Activated CD4-positive, alpha-beta T cell treated with anti-CD3 and anti-CD28 coated beads, Interleukin-2, amount 10 ng/mL, durations not matched to agents 24 days and 14 days (primary cell): ENCODE data around the gene TMEM45B. TPM values are rescaled to one million over a fixed set of nuclear protein-coding genes. Genes with fewer than 3 reads are reported as not detected.
"Not testable (repeated sequence)": the region's sequence is repeated elsewhere in the genome, so short reads cannot be mapped to it uniquely, and the experiment has no call there.

Experiments used
- DNase-seq: peaks from one replicate; pipeline ENCODE4 v3.0.0; 2022
- H3K27ac Mint-ChIP-seq: one replicate; pipeline ENCODE4 v1.8.0; 2022; ENCODE audit warnings: mild to moderate bottlenecking, mixed read lengths
- H3K27me3 Mint-ChIP-seq: one replicate; pipeline ENCODE4 v1.8.0; 2022; ENCODE audit warnings: mixed read lengths
- H3K36me3 Mint-ChIP-seq: one replicate; pipeline ENCODE4 v1.8.0; 2022; ENCODE audit warnings: low read depth, mild to moderate bottlenecking, mixed read lengths
- H3K4me1 Mint-ChIP-seq: one replicate; pipeline ENCODE4 v1.8.0; 2021; ENCODE audit warnings: mixed read lengths
- H3K4me3 Mint-ChIP-seq: one replicate; pipeline ENCODE4 v1.8.0; 2022; ENCODE audit warnings: mild to moderate bottlenecking, moderate library complexity, mixed read lengths
- H3K9me3 Mint-ChIP-seq: one replicate; pipeline ENCODE4 v1.8.0; 2021; ENCODE audit warnings: mixed read lengths
- intact Hi-C: fragments of 100-400 bp; cut with micrococcal nuclease; formaldehyde crosslinking; loops from one replicate; pipeline ENCODE4 v1.15.1; 2023
- total RNA-seq: library from RNA; stranded (reverse); gene quantifications from 2 replicates; pipeline ENCODE4 v1.2.3, GENCODE V29; 2022

TMEM45B gene
- total RNA-seq, 1 donor from 2014 or later: 0.37 TPM

GRCh38 chr11:129819237-129819636, 3.6 kb downstream of the TMEM45B start:
- intact Hi-C loops: no loop called here
- no peak overlapping the region for H3K4me3 Mint-ChIP-seq
- H3K4me1 Mint-ChIP-seq: peaks cover 19% of the 10 kb centered on the region
- DNase-seq: no peak
- H3K27ac Mint-ChIP-seq: no peak overlapping the region
- no peaks in the 10 kb centered on the region for H3K9me3 Mint-ChIP-seq
- peaks cover 39% of the 10 kb centered on the region for H3K27me3 Mint-ChIP-seq
- peaks cover 4% of the 10 kb centered on the region for H3K36me3 Mint-ChIP-seq

DNA sequence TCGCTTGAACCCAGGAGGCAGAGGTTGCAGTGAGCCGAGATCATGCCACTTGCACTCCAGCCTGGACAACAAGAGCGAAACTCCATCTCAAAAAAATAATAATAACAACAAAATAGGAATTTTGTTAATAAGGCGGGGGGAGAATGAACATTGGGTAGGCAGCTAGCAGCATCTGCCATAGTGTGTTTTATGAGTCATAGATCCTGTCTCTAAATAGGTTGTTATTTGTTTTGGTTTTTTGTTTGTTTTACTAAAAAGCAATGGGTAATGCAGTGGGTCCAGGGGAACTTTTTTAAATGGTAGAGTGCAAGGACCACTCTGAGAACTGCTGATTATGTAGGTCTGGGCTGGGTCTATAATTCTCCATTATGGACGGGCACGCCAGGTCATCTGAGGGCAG, 4.6 kb downstream of the TMEM45B start:
- H3K27ac Mint-ChIP-seq, H3K4me3 Mint-ChIP-seq, intact Hi-C loops, H3K9me3 Mint-ChIP-seq, DNase-seq, H3K36me3 Mint-ChIP-seq: not testable (repeated sequence)
- Mint-ChIP-seq H3K4me1 (peaks cover 11% of the 10 kb centered on the region), H3K27me3 (peaks cover 32% of the 10 kb centered on the region)

DNA sequence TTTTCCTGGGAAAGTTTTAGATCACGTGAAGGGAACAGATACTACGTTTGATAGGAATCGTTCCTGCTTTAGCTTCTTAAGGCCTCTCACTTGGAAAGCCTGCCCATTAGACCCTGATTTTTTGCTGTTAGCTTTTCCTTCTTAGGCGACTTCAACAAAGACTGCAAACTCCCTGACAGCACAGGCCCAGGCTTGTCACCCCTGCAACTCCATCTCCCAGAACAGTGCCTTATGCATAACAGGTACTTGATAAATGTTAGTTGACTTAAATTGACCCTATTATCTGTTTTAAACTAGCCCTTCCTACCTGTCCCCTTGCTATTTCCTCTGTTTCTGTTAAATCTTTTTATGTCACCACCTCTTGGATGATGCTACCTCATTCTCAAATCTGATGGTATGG, 7.6 kb downstream of the TMEM45B start:
- H3K27me3 Mint-ChIP-seq: peaks cover 11% of the 10 kb centered on the region
- H3K4me1 Mint-ChIP-seq, H3K4me3 Mint-ChIP-seq, H3K9me3 Mint-ChIP-seq, H3K36me3 Mint-ChIP-seq, DNase-seq, H3K27ac Mint-ChIP-seq, intact Hi-C loops: not testable (repeated sequence)

- H3K9me3 Mint-ChIP-seq, H3K27me3 Mint-ChIP-seq, H3K4me1 Mint-ChIP-seq, H3K36me3 Mint-ChIP-seq, H3K4me3 Mint-ChIP-seq, DNase-seq, H3K27ac Mint-ChIP-seq, intact Hi-C loops: not testable (repeated sequence)
Observed at GRCh38 chr11:129823799-129824198, 8.2 kb downstream of the TMEM45B start.

DNA sequence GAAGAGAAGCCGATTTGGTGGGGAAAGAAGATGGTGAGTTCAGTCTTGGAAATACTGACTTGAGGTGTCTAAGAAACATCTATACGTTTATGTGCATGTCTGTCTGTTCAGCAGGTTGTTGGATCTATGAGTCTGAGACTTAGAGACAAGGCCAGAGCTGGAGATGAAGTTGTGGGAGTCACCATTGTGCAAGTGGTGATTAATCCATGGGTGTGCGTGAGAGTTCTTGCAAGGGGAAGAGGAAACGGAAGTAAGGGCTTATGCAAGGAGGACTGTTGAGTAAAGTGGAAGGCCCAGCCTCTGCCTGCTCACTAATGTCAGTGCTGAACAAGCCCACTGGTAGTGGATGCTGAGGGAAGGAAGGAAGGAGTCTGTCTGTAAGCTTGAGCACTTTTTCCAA, 9.7 kb downstream of the TMEM45B start:
- Mint-ChIP-seq H3K36me3 (no peaks in the 10 kb centered on the region), H3K9me3 (no peaks in the 10 kb centered on the region), H3K27ac (no peak overlapping the region), H3K4me3 (no peak overlapping the region), H3K27me3 (peaks cover 2% of the 10 kb centered on the region), H3K4me1 (peaks cover 2% of the 10 kb centered on the region)
- no peak for DNase-seq
- intact Hi-C loops: no loop called here

DNA sequence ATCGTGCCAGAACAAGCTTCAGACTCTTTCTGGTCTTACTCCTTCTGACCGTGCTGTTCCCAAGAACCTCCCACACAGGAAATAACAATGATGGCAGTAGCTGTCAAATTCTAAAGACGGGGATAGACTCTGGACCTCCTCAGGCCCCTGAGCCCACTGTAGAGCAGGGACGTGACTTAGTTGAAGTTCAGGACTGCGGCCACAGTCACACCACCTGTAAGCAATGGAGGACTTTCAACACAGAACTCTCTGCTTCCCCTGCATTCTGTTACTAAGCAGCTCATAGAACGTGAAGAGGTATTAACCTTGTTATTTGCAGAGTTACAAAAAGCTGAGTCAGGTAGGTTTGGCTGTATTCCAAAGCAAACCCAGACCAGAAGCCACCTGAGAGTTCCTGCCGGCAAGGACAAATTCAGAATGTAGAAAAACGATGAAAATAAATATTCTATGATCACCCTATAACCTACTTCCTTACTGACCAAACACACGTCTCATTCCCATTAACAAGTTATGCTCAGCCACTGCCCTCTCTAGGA, 12.7 kb downstream of the TMEM45B start:
- no peaks in the 10 kb centered on the region for H3K36me3 Mint-ChIP-seq
- no peak overlapping the region for H3K4me3 Mint-ChIP-seq
- H3K27ac Mint-ChIP-seq: no peak overlapping the region
- DNase-seq: no peak
- peaks cover 2% of the 10 kb centered on the region for H3K27me3 Mint-ChIP-seq
- intact Hi-C loops: no loop called here
- peaks cover 2% of the 10 kb centered on the region for H3K4me1 Mint-ChIP-seq
- no peaks in the 10 kb centered on the region for H3K9me3 Mint-ChIP-seq

- intact Hi-C loops, H3K36me3 Mint-ChIP-seq, H3K27ac Mint-ChIP-seq, H3K4me3 Mint-ChIP-seq, H3K4me1 Mint-ChIP-seq, H3K9me3 Mint-ChIP-seq, DNase-seq, H3K27me3 Mint-ChIP-seq: not testable (repeated sequence)
Observed at GRCh38 chr11:129829497-129829896, 13.8 kb downstream of the TMEM45B start.

DNA sequence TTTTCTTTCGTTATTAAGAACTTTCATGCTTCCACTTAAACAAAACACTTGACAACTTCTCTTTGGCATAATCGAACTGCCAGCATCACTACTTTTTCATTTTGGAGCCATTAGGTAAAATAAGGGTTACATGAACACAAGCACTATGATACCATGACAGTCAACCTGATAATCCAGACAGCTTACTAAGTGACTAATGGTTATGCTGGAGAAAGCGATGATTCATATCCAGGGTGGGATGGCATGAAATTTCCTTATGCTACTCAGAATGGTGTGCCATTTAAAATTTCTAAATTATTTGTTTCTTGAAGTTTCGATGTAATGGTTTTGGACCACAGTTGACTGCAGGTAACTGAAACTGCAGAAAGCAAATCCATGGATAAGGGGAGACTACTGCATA, 15.6 kb downstream of the TMEM45B start:
- H3K9me3 Mint-ChIP-seq, H3K27ac Mint-ChIP-seq, DNase-seq, H3K4me3 Mint-ChIP-seq, intact Hi-C loops, H3K36me3 Mint-ChIP-seq, H3K27me3 Mint-ChIP-seq, H3K4me1 Mint-ChIP-seq: not testable (repeated sequence)

- intact Hi-C loops, H3K36me3 Mint-ChIP-seq, H3K27ac Mint-ChIP-seq, H3K9me3 Mint-ChIP-seq, H3K4me3 Mint-ChIP-seq, DNase-seq, H3K27me3 Mint-ChIP-seq, H3K4me1 Mint-ChIP-seq: not testable (repeated sequence)
Observed at GRCh38 chr11:129833260-129833659, 17.6 kb downstream of the TMEM45B start.

DNA sequence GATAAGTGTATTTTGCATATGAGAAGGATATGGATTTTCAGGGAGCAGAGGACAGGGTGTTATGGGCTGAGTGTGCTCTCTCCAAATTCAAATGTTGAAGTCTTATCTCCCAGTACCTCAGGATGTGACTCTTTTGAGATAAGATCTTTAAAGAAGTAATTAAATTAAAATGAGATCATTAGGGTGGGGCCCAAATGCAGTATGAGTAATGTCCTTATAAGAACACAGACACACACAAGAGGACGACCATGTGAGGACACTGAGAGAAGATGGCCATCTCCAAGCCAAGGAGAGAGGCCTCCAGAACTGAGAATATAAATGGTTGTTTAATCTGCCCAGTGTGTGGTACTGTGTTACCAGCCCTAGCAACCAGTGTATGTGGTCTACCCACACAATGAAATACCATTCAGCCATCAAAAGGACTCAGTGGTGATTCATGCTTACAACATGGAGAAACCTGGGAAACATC, 20.8 kb downstream of the TMEM45B start:
- H3K27ac Mint-ChIP-seq, H3K36me3 Mint-ChIP-seq, H3K9me3 Mint-ChIP-seq, H3K27me3 Mint-ChIP-seq, intact Hi-C loops, DNase-seq, H3K4me1 Mint-ChIP-seq, H3K4me3 Mint-ChIP-seq: not testable (repeated sequence)

GRCh38 chr11:129836979-129837378, 21.3 kb downstream of the TMEM45B start:
- Mint-ChIP-seq H3K27me3 (no peaks in the 10 kb centered on the region), H3K4me3 (no peak overlapping the region), H3K4me1 (peaks cover 11% of the 10 kb centered on the region), H3K27ac (no peak overlapping the region), H3K9me3 (no peaks in the 10 kb centered on the region), H3K36me3 (no peaks in the 10 kb centered on the region)
- intact Hi-C loops: no loop called here
- DNase-seq: no peak

DNA sequence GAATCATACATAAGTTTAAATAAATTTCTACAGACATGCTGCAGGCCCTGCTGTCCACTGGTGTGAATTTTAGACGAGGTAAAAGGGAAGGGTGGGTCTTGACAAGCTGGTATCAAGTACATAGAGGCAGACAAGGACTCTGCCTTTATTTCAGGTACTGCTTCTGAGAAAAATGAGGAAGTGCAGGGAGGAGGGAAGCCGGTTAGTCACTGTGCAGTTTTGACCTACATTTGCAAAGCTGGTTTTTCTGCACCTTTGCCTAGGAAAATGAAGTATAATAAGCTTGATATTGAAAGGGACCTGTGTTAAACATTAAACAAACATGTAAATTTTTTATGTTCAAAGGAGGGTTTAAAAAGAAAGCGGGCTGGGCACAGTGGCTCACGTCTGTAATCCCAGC, 24.6 kb downstream of the TMEM45B start:
- Mint-ChIP-seq H3K4me3 (no peak overlapping the region), H3K27ac (no peak overlapping the region), H3K36me3 (no peaks in the 10 kb centered on the region), H3K4me1 (peaks cover 23% of the 10 kb centered on the region), H3K9me3 (no peaks in the 10 kb centered on the region), H3K27me3 (peaks cover 7% of the 10 kb centered on the region)
- intact Hi-C loops: no loop called here
- DNase-seq: no peak

- intact Hi-C loops: no loop called here
- no peak for DNase-seq
- no peaks in the 10 kb centered on the region for H3K9me3 Mint-ChIP-seq
- no peak overlapping the region for H3K27ac Mint-ChIP-seq
- H3K27me3 Mint-ChIP-seq: peaks cover 7% of the 10 kb centered on the region
- no peaks in the 10 kb centered on the region for H3K36me3 Mint-ChIP-seq
- peak overlapping the region; percentile 4 for H3K4me3 Mint-ChIP-seq
- H3K4me1 Mint-ChIP-seq: peaks cover 34% of the 10 kb centered on the region
Observed at GRCh38 chr11:129842138-129842537, 26.5 kb downstream of the TMEM45B start.

DNA sequence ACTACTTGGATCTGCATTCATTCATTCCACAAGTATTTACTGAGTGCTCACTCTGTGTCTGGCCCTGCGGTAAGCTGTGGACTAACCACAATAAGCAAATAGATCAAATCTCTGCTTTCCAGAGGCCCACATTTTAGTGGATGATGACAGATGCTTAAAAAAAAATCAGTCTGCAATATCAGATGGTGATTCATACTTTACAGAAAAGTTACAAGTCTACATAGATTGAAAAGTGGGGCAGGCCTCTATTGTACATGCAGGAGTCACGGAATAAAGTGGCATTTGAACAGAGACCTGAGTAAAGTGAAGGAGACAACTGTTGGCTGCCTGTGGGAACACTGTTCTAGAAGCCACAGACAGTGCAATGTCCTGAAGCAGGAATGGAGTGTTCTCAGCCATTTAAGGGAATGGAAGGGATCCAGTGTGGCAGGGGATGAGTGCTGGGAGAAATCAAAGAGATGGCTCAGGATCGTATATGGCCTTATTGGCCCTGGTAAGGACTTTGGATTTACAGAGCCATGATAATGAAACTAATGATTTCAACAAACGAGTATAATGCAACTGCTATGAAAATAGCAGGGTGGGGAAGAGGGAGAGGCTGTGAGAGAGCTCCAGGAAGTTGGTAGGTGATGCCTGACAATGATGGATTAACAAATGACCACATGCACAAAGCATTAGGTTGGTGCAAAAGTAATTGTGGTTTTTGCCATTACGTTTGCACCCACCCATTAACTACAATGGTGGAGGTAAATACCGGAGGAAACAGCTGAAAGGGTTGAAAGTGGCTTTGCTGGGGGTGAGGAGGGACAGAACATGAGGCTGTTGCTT, 31.1 kb downstream of the TMEM45B start:
- Mint-ChIP-seq H3K4me1 (peaks cover 29% of the 10 kb centered on the region), H3K27me3 (peaks cover 7% of the 10 kb centered on the region), H3K36me3 (no peaks in the 10 kb centered on the region), H3K9me3 (no peaks in the 10 kb centered on the region), H3K4me3 (no peak overlapping the region), H3K27ac (peak overlapping the region; percentile 5)
- no peak for DNase-seq
- intact Hi-C loops: no loop called here

GRCh38 chr11:129847361-129847760, 31.7 kb downstream of the TMEM45B start:
- DNase-seq, intact Hi-C loops, H3K36me3 Mint-ChIP-seq, H3K27ac Mint-ChIP-seq, H3K4me3 Mint-ChIP-seq, H3K27me3 Mint-ChIP-seq, H3K9me3 Mint-ChIP-seq: not testable (repeated sequence)
- peaks cover 26% of the 10 kb centered on the region for H3K4me1 Mint-ChIP-seq
